Peyer's patch (tissue), 4 donors: Measurements from ENCODE around the gene UBE2E1.

Source experiments
- POLR2A ChIP-seq, 2 donors: fragments of 450-650 bp; IDR thresholded peaks; one replicate each; pipeline ENCODE4 v1.5.1; 2017; ENCODE audit warnings: antibody characterized with exemption in 2 of 2, mild to moderate bottlenecking in 2 of 2, moderate library complexity in 2 of 2
- TF ChIP-seq, protein P1 (sequence below), 6 experiments: fragments of 450-650 bp in 4 of 6; fragments of 200-600 bp in 2 of 6; sonication (generic) in 1 of 6; IDR thresholded peaks; one replicate each; pipeline ENCODE4 v1.5.1; 2017 to 2019; ENCODE audit warnings: antibody characterized with exemption in 6 of 6, mild to moderate bottlenecking in 3 of 6, moderate library complexity in 1 of 6

DNA sequence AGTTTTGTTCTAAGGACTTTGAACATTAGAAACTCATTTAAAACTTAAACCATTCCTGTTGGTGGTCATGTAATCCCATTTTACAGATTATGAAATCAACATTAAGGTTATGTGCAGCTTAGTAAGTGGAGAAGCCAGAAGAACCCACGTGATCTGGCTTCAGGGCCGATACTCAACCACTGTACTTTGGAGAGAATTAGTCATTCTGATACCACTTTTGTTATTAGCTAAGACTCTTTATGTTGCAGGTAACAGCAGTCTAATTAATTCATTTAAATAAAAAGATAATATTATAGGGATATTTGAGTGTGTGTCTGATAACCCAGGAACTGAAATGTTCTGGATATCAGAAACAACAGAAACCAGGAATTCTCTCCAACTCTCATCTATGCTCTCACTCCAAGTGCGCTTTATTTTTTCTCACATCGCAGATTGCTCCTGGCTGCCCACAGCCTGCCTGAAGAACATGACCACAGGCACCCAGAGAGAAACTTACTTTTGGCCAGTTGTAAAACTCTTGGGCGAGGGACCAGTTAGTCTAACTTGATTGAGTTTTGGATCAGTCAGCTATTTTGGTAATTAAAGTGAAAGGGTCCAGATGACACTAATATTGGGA, 25.2 kb downstream of the UBE2E1 start:
- TF ChIP-seq, protein P1, sequence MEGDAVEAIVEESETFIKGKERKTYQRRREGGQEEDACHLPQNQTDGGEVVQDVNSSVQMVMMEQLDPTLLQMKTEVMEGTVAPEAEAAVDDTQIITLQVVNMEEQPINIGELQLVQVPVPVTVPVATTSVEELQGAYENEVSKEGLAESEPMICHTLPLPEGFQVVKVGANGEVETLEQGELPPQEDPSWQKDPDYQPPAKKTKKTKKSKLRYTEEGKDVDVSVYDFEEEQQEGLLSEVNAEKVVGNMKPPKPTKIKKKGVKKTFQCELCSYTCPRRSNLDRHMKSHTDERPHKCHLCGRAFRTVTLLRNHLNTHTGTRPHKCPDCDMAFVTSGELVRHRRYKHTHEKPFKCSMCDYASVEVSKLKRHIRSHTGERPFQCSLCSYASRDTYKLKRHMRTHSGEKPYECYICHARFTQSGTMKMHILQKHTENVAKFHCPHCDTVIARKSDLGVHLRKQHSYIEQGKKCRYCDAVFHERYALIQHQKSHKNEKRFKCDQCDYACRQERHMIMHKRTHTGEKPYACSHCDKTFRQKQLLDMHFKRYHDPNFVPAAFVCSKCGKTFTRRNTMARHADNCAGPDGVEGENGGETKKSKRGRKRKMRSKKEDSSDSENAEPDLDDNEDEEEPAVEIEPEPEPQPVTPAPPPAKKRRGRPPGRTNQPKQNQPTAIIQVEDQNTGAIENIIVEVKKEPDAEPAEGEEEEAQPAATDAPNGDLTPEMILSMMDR (IDR thresholded peaks at IDR 0.05) = no peak
- TF ChIP-seq POLR2A (IDR thresholded peaks at IDR 0.05) = no peak
